Progenitor cell of endocrine pancreas (in vitro differentiated cells): ENCODE results near the gene KLHL30. TPM values are rescaled to one million over a fixed set of nuclear protein-coding genes. Genes with fewer than 3 reads are reported as not detected.

Source experiments
- DNase-seq: peaks from one replicate; pipeline ENCODE4 v3.0.0; 2021; ENCODE audit warnings: low spot score; ENCODE audit not compliant: unreplicated experiment
- H3K27ac Mint-ChIP-seq: 2 replicates; pipeline ENCODE4 v1.8.0; 2021; ENCODE audit warnings: mild to moderate bottlenecking, moderate library complexity, mixed read lengths
- H3K27me3 Mint-ChIP-seq: 2 replicates; pipeline ENCODE4 v1.8.0; 2021; ENCODE audit warnings: mixed read lengths
- H3K36me3 Mint-ChIP-seq: 2 replicates; pipeline ENCODE4 v1.8.0; 2022; ENCODE audit warnings: mixed read lengths; ENCODE audit not compliant: insufficient read depth
- H3K4me1 Mint-ChIP-seq: 2 replicates; pipeline ENCODE4 v1.8.0; 2021; ENCODE audit warnings: low read depth, mixed read lengths
- H3K4me3 Mint-ChIP-seq: 2 replicates; pipeline ENCODE4 v1.8.0; 2021; ENCODE audit warnings: low read depth, mild to moderate bottlenecking, moderate library complexity, mixed read lengths
- H3K9me3 Mint-ChIP-seq: 2 replicates; pipeline ENCODE4 v1.8.0; 2021; ENCODE audit warnings: low read depth, mixed read lengths
- CTCF ChIP-seq: fragments of 200-600 bp; sonication (generic); IDR thresholded peaks from one replicate; pipeline ENCODE4 v1.5.0; 2021; ENCODE audit warnings: antibody characterized with exemption, mild to moderate bottlenecking; ENCODE audit not compliant: unreplicated experiment
- total RNA-seq: library from RNA; stranded (reverse); gene quantifications from 2 replicates; pipeline ENCODE4 v1.2.1, GENCODE V29; 2021

The KLHL30 gene
- total RNA-seq, 1 donor from 2014 or later, result 0.07 TPM

DNA sequence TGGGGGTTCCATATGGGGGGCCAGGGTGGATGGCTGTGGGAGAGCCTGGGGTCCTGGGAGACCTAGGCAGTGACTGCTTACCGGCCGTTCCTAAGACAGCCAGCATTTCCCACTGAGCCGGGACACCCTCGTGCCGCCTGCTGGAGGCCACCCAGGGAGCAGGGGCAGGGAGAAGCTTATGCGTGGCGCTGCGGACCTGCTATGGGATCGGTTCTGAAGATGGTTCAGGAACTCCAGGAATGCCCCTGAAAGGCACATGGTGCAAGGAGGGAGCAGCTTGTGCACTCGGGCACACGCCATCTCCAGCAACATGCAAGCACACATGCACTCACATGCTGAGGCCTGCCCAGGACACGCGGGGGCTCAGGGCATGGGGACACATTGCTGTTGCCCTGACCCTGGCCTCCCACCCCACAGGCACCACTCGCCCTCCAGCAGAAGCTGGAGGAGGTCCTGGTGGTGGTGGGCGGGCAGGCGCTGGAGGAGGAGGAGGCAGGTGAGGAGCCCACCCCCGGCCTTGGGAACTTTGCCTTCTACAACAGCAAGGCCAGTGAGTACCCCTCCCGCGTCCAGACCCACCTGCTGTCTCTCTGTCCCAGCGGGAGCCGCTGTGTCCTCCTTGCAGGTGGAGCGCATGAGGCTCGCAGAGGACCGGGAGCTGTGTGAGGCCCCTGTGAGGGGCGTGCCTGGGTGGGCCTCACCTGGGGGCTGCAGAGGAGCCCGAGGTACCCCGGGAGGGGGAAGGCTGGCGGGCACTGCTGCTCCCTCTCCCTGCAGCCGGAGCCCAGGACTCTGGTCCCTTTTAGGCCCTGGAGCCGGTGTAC is 4.1 kb downstream of the KLHL30 start:
- Mint-ChIP-seq H3K36me3 (no peaks in the 10 kb centered on the region), H3K27me3 (no peaks in the 10 kb centered on the region), H3K27ac (no peak overlapping the region), H3K9me3 (no peaks in the 10 kb centered on the region), H3K4me3 (no peak overlapping the region), H3K4me1 (no peaks in the 10 kb centered on the region)
- TF ChIP-seq CTCF, result no peak
- DNase-seq, result no peak

- Mint-ChIP-seq H3K4me3 (no peak overlapping the region), H3K27ac (no peak overlapping the region), H3K9me3 (no peaks in the 10 kb centered on the region), H3K4me1 (no peaks in the 10 kb centered on the region), H3K27me3 (no peaks in the 10 kb centered on the region), H3K36me3 (no peaks in the 10 kb centered on the region)
- no peak for TF ChIP-seq CTCF
- no peak for DNase-seq
These were observed 4.9 kb downstream of the KLHL30 start for GRCh38 chr2:238143239-238143951.

DNA sequence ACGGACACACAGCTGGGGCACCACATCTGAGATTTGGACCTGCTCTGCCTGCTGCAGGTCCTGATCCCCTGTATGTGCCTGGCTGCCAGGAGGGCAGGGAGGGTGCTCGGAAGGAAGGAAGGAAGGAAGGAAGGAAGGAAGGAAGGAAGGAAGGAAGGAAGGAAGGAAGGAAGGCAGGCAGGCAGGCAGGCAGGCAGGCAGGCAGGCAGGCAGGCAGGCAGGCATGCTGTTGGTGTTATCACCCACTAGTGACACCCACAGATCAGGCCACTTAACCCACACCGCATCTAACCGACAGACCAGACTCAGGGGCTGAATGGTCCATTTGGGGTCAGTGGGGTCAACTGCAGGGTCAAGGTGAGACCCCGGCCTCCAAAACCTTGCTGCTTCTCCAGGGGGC is 5.8 kb downstream of the KLHL30 start:
- Mint-ChIP-seq H3K4me3 (no peak overlapping the region), H3K9me3 (no peaks in the 10 kb centered on the region), H3K27me3 (no peaks in the 10 kb centered on the region), H3K4me1 (no peaks in the 10 kb centered on the region), H3K36me3 (no peaks in the 10 kb centered on the region), H3K27ac (no peak overlapping the region)
- no peak for TF ChIP-seq CTCF
- DNase-seq, result no peak

DNA sequence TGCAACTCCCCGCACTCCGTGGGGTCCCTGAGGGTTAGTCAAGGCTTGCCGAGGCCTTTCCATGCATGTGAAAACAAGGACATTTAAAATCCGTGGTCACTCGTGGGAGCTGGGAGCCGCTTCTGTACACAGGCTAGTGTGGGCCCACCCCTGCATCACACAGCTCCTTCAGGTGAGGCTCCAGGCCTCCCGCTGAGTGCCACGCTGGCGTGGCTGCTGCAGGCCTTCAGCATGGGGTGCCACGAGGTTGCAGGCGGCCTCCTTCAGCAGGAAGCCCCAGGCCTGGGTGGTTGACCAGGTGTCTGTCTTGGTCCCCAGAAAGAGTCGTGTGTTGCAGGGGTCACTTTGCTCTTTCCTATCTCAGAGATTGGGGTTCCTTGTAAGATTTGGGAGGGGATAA is 6.6 kb downstream of the KLHL30 start:
- DNase-seq, result no peak
- no peak for TF ChIP-seq CTCF
- Mint-ChIP-seq H3K27me3 (no peaks in the 10 kb centered on the region), H3K9me3 (no peaks in the 10 kb centered on the region), H3K27ac (no peak overlapping the region), H3K4me3 (no peak overlapping the region), H3K4me1 (no peaks in the 10 kb centered on the region), H3K36me3 (no peaks in the 10 kb centered on the region)

GRCh38 chr2:238145851-238146250 is 7.4 kb downstream of the KLHL30 start:
- H3K9me3 Mint-ChIP-seq, result no peaks in the 10 kb centered on the region
- H3K36me3 Mint-ChIP-seq, result no peaks in the 10 kb centered on the region
- no peak for TF ChIP-seq CTCF
- H3K4me3 Mint-ChIP-seq, result no peak overlapping the region
- H3K27me3 Mint-ChIP-seq, result no peaks in the 10 kb centered on the region
- no peak for DNase-seq
- H3K4me1 Mint-ChIP-seq, result no peaks in the 10 kb centered on the region
- H3K27ac Mint-ChIP-seq, result no peak overlapping the region
